ENCODE measurements around the gene LRRN3. TPM values are rescaled to one million over a fixed set of nuclear protein-coding genes. Genes with fewer than 3 reads are reported as not detected.

LRRN3 gene
- polyA plus RNA-seq, 1 of the 3 experiments (the other 2 are of a cell fraction): 2.1 TPM

DNA sequence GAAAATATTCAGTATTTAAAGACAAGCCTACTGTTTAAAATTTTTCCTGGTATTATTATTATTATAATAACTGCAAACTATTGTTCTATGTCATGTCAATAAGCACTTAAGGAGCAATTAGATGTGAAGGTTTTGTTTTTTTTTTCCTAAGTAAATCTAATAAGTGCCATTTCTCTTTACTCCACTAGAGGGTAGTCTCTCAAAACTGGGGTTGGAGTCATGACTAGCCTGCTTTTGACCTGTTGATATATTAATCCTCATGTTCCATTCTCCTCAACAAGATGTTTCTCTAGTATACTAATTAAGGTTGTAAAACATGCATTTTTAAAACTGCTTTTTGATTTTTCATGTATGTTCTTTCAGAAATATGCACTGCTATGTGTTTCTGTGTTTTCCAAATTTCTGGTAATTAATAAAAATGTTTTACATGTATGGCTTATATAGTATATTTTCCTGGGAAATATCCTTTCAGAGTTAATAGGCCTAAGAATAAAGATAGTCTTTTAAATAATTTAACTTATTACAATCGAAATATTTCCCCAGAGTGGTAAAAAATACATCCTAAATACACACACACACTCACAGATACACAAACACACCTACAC is 1.0 kb upstream of the LRRN3 start (continued):
- peak; percentile 88 for TF ChIP-seq SMC3 (IDR thresholded peaks at IDR 0.05; ENCODE audit: low read depth, low read length)
- TF ChIP-seq RFX5 (IDR thresholded peaks at IDR 0.05; ENCODE audit: low read length): 0 out of 2 replicates have a peak, but pooled peaks have one; percentile 32
- TF ChIP-seq EZH2phosphoT487 (IDR thresholded peaks at IDR 0.05; ENCODE audit: borderline replicate concordance, low read depth): no peak

DNA sequence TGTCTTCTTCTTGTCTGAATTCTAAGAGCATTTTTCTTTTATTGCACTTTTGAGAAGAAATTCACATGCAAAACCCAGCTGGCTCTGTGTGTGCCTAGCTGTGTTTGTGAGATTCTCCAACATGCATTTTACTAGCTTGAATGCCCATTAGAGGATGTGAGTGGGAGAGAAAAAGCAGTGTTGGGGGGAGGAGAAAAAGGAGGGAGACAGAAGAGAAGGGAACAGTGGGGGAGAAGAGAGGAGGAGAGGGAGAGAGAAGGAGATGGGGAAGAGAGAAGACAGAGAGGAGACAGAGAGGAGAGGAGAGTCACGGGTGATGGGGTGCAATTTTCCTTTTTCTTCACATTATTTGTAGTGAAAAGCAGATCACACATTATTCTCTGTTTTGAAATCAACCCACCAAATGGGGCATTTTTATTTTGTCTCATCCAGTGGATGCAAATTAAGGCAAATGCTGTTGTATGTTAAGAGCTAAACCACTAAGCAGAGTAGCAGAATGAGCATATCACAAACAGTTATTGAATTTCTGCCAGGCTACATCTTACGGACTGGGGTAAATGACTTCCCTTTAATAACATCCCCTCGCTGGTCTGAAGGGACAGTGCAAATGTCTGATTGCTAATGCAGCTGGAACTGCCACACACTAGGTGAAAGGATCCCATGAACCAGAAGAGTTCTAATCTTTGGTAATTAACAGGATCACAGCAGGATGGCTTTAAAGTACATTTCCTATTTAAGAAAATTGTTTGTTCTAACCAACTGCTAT is 849 bp downstream of the LRRN3 start:
- Histone ChIP-seq H4K20me1 (ENCODE audit: insufficient read depth) (no peaks in the 10 kb centered on the region), H3F3A (replicated peaks; ENCODE audit: insufficient read depth) (peaks cover 4% of the 10 kb centered on the region), H3K27ac (ENCODE audit: low read depth in 2 of 2, low read length in 1 of 2) (peak overlapping the region; percentile 1 to 88; a peak in 3 of 4 replicates), H3K4me1 (ENCODE audit: control insufficient read depth in 1 of 2, insufficient read depth in 2 of 2, low read depth in 1 of 2, low read length in 1 of 2) (peaks cover 5 to 30% of the 10 kb centered on the region in 2 experiments; a peak in 3 of 4 replicates), H3K9me3 (no peaks in the 10 kb centered on the region), H2AFZ (ENCODE audit: low read depth) (peak overlapping the region; percentile 57), H3K9ac (peak overlapping the region; percentile 37), H3K4me2 (peak overlapping the region; percentile 65), H3K27me3 (ENCODE audit: insufficient read depth) (no peaks in the 10 kb centered on the region), H3K36me3 (replicated peaks in 1 of 2; ENCODE audit: control insufficient read depth in 1 of 2, insufficient read depth in 2 of 2, low read length in 1 of 2) (peaks cover 0 to 3% of the 10 kb centered on the region in 2 experiments), H3K4me3 (ENCODE audit: low read depth in 2 of 2, low read length in 1 of 2) (peak overlapping the region; percentile 50 to 61), H3K79me2 (ENCODE audit: insufficient read depth) (no peaks in the 10 kb centered on the region), H3K9me2 (no peaks in the 10 kb centered on the region)
- CTCF ChIA-PET: interaction anchor here (0.7 to 5.2 kb wide), 13 partner anchors 8 to 1248 kb away, joined by 3 to 35 read pairs (median 3); partner anchors contain the start of gene IMMP2L
- DNase-seq: peak; percentile 24
- WGBS (ENCODE audit: low lambda C conversion rate): 26% methylated on average over 3 of the region's 3 CpGs
- POLR2A ChIA-PET: interaction anchor here (0.6 to 1.8 kb wide), 6 partner anchors 11 to 670 kb away, joined by 3 to 6 read pairs (median 5); no protein-coding TSS in a partner anchor
- TF ChIP-seq ELF1 (IDR thresholded peaks at IDR 0.05) (no peak), CHD2 (IDR thresholded peaks at IDR 0.05; ENCODE audit: low read length, partially characterized antibody) (no peak), EZH2phosphoT487 (IDR thresholded peaks at IDR 0.05; ENCODE audit: borderline replicate concordance, low read depth) (no peak), FOXM1 (IDR thresholded peaks at IDR 0.05; ENCODE audit: low read depth) (no peak), RFX5 (IDR thresholded peaks at IDR 0.05; ENCODE audit: low read length) (0 out of 2 replicates have a peak, but pooled peaks have one; percentile 12), EP300 (IDR thresholded peaks at IDR 0.05; ENCODE audit: borderline replicate concordance in 1 of 2, low read depth in 1 of 2, low read length in 1 of 2) (peak in 1 of 2 experiments; percentile 18; a peak in 1 of 4 replicates), RAD21 (IDR thresholded peaks at IDR 0.05; ENCODE audit: low read length) (no peak), TAF1 (IDR thresholded peaks at IDR 0.05; ENCODE audit: borderline replicate concordance, low read depth, low read length) (no peak), POLR2AphosphoS5 (IDR thresholded peaks at IDR 0.05; ENCODE audit: low read depth, low read length) (no peak), YY1 (IDR thresholded peaks at IDR 0.05; ENCODE audit: low read depth) (no peak), TEAD4 (IDR thresholded peaks at IDR 0.05; ENCODE audit: borderline replicate concordance, insufficient read depth) (no peak), NFIC (IDR thresholded peaks at IDR 0.05; ENCODE audit: borderline replicate concordance) (no peak), RXRA (IDR thresholded peaks at IDR 0.05; ENCODE audit: borderline replicate concordance, low read depth) (no peak), RCOR1 (IDR thresholded peaks at IDR 0.05; ENCODE audit: low read length) (peak; percentile 55; the same call in 1 of the 2 replicates), MXI1 (IDR thresholded peaks at IDR 0.05; ENCODE audit: low read depth, low read length) (0 out of 2 replicates have a peak, but pooled peaks have one; percentile 6), FOSL2 (IDR thresholded peaks at IDR 0.05; ENCODE audit: borderline replicate concordance, low read depth) (no peak)
- TF ChIP-seq, protein P1, sequence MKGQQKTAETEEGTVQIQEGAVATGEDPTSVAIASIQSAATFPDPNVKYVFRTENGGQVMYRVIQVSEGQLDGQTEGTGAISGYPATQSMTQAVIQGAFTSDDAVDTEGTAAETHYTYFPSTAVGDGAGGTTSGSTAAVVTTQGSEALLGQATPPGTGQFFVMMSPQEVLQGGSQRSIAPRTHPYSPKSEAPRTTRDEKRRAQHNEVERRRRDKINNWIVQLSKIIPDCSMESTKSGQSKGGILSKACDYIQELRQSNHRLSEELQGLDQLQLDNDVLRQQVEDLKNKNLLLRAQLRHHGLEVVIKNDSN (IDR thresholded peaks at IDR 0.05; ENCODE audit: borderline replicate concordance, low read depth): no peak
- TF ChIP-seq, protein P2, sequence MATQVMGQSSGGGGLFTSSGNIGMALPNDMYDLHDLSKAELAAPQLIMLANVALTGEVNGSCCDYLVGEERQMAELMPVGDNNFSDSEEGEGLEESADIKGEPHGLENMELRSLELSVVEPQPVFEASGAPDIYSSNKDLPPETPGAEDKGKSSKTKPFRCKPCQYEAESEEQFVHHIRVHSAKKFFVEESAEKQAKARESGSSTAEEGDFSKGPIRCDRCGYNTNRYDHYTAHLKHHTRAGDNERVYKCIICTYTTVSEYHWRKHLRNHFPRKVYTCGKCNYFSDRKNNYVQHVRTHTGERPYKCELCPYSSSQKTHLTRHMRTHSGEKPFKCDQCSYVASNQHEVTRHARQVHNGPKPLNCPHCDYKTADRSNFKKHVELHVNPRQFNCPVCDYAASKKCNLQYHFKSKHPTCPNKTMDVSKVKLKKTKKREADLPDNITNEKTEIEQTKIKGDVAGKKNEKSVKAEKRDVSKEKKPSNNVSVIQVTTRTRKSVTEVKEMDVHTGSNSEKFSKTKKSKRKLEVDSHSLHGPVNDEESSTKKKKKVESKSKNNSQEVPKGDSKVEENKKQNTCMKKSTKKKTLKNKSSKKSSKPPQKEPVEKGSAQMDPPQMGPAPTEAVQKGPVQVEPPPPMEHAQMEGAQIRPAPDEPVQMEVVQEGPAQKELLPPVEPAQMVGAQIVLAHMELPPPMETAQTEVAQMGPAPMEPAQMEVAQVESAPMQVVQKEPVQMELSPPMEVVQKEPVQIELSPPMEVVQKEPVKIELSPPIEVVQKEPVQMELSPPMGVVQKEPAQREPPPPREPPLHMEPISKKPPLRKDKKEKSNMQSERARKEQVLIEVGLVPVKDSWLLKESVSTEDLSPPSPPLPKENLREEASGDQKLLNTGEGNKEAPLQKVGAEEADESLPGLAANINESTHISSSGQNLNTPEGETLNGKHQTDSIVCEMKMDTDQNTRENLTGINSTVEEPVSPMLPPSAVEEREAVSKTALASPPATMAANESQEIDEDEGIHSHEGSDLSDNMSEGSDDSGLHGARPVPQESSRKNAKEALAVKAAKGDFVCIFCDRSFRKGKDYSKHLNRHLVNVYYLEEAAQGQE (IDR thresholded peaks at IDR 0.05; ENCODE audit: low read depth, low read length): no peak
- TF ChIP-seq, protein P3, sequence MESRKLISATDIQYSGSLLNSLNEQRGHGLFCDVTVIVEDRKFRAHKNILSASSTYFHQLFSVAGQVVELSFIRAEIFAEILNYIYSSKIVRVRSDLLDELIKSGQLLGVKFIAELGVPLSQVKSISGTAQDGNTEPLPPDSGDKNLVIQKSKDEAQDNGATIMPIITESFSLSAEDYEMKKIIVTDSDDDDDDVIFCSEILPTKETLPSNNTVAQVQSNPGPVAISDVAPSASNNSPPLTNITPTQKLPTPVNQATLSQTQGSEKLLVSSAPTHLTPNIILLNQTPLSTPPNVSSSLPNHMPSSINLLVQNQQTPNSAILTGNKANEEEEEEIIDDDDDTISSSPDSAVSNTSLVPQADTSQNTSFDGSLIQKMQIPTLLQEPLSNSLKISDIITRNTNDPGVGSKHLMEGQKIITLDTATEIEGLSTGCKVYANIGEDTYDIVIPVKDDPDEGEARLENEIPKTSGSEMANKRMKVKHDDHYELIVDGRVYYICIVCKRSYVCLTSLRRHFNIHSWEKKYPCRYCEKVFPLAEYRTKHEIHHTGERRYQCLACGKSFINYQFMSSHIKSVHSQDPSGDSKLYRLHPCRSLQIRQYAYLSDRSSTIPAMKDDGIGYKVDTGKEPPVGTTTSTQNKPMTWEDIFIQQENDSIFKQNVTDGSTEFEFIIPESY (IDR thresholded peaks at IDR 0.05; ENCODE audit: borderline replicate concordance, low read depth): no peak
- TF ChIP-seq, protein P4, sequence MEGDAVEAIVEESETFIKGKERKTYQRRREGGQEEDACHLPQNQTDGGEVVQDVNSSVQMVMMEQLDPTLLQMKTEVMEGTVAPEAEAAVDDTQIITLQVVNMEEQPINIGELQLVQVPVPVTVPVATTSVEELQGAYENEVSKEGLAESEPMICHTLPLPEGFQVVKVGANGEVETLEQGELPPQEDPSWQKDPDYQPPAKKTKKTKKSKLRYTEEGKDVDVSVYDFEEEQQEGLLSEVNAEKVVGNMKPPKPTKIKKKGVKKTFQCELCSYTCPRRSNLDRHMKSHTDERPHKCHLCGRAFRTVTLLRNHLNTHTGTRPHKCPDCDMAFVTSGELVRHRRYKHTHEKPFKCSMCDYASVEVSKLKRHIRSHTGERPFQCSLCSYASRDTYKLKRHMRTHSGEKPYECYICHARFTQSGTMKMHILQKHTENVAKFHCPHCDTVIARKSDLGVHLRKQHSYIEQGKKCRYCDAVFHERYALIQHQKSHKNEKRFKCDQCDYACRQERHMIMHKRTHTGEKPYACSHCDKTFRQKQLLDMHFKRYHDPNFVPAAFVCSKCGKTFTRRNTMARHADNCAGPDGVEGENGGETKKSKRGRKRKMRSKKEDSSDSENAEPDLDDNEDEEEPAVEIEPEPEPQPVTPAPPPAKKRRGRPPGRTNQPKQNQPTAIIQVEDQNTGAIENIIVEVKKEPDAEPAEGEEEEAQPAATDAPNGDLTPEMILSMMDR (IDR thresholded peaks at IDR 0.05): no peak

Measured in SK-N-SH (cell line).